Activated CD8-positive, alpha-beta memory T cell treated with anti-CD3 and anti-CD28 coated beads, Interleukin-2, amount 10 ng/mL, durations not matched to agents 7 days and 5 days (primary cell): Measurements from ENCODE around the gene UNKL. TPM values are rescaled to one million over a fixed set of nuclear protein-coding genes. Genes with fewer than 3 reads are reported as not detected.

Source experiments
- ATAC-seq: fragments of 150-1000 bp; cut with Tn5 transposase; one replicate; pipeline ENCODE4 v1.10.0; 2021; ENCODE audit warnings: moderate library complexity
- CTCF ChIA-PET: fragments of 350-600 bp; sonication (Branson Sonifier 250); formaldehyde crosslinking; loops from one replicate; lab custom pipeline; 2021; ENCODE audit warnings: antibody characterized with exemption; lab: Charles Lee
- DNase-seq: peaks from one replicate; pipeline ENCODE4 v3.0.0-alpha.2; 2020
- H3K27ac Mint-ChIP-seq: one replicate; pipeline ENCODE4 v1.8.0; 2021; ENCODE audit warnings: mild to moderate bottlenecking, mixed read lengths
- H3K27me3 Mint-ChIP-seq: one replicate; pipeline ENCODE4 v1.8.0; 2021; ENCODE audit warnings: mixed read lengths
- H3K36me3 Mint-ChIP-seq: one replicate; pipeline ENCODE4 v1.8.0; 2021; ENCODE audit warnings: mild to moderate bottlenecking, mixed read lengths
- H3K4me1 Mint-ChIP-seq: one replicate; pipeline ENCODE4 v1.8.0; 2021; ENCODE audit warnings: mixed read lengths
- H3K4me3 Mint-ChIP-seq: one replicate; pipeline ENCODE4 v1.8.0; 2021; ENCODE audit warnings: mild to moderate bottlenecking, moderate library complexity, mixed read lengths
- H3K9me3 Mint-ChIP-seq: one replicate; pipeline ENCODE4 v1.8.0; 2022; ENCODE audit warnings: low read depth, mixed read lengths
- total RNA-seq, 2 experiments: library from RNA; stranded (reverse); gene quantifications; one replicate each; pipeline ENCODE4 v1.2.3, GENCODE V29; 2021

UNKL gene
- total RNA-seq, 2 experiments from 2014 or later: 30.1 to 43.0 TPM

DNA sequence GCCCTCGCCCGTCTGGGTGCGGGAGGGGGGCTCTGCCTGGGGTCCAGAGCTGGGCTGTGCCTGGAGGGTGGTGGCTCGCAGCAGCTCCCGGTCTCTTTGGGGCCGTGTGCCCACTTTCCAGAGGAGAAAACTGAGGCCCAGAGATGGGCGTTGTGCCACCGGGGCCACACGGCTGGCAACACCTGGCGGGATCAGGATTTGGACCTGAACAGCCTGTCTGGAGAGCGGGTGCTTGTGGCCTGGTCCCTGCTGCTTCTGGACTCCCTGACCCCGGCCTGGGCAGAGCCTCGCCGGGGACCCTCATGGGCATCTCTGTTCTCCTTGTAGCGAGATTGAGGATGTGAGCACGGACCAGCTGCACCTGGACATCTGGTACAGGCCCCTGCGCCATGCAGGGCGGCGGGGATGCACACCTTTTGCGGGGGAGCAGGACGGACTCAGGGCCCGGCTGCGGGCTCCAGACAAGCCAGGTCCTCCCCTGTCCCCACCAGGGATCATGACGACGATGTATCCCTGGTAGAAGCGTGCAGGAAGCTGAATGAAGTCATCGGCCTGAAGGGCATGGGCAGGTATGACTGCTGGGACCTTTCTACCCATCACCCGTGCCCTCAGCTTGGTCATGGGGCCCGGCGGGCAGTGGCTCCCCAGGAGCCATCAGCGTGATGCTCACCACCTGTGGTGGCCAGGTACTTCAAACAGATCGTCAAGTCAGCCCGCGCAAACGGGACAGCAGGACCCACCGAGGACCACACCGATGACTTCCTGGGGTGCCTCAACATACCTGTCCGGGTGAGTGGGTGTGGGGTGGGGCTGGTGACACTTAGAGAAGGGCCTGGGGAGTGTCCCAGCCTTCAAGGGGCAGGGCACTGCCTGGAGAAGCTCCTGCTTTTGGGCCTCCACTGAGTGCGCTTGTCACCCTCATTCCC is 72.7 kb downstream of the UNKL start:
- Mint-ChIP-seq H3K27me3 (no peaks in the 10 kb centered on the region), H3K4me3 (peak overlapping the region; percentile 64), H3K27ac (no peak overlapping the region), H3K9me3 (no peaks in the 10 kb centered on the region), H3K36me3 (no peaks in the 10 kb centered on the region), H3K4me1 (peaks cover 19% of the 10 kb centered on the region)
- DNase-seq: no peak
- CTCF ChIA-PET: interaction anchor here (0.8 to 2.0 kb wide), 5 partner anchors 9 to 121 kb away, joined by 3 to 5 read pairs (median 4); no protein-coding TSS in a partner anchor
- no peak for ATAC-seq

DNA sequence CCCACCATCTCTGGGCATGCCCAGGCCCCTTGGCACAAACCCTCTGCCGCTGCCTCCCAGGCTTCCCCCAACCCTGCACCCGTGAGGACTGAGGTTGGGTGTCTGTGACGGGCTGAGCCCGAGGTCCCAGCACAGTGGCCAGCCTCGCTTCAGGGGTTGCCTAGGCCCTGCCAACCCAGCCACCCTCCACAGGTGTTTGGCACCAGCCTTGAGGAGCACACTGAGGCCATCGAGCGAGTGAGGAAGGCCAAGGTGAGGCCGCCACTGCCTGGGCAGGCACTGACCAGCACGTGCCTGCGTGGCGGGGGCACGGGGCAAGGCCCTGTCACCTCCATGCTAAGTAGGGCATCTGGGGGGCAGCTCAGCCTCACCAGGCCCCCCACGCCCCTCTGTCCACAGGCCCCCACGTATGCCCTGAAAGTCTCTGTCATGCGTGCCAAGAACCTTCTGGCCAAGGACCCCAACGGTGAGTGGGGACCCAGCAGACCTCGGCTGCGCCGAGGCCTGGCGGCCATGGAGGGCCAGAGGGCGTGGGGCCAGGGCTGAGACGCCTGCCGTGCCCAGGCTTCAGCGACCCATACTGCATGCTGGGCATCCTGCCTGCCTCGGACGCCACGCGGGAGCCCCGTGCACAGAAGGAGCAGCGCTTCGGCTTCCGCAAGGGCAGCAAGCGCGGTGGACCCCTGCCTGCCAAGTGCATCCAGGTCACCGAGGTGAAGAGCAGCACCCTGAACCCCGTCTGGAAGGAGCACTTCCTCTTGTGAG is 73.6 kb downstream of the UNKL start:
- DNase-seq: no peak
- no peaks in the 10 kb centered on the region for H3K9me3 Mint-ChIP-seq
- H3K27ac Mint-ChIP-seq: no peak overlapping the region
- H3K4me1 Mint-ChIP-seq: peaks cover 19% of the 10 kb centered on the region
- H3K27me3 Mint-ChIP-seq: peaks cover 3% of the 10 kb centered on the region
- H3K36me3 Mint-ChIP-seq: no peaks in the 10 kb centered on the region
- CTCF ChIA-PET: interaction anchor here (1.0 kb wide), 1 partner anchor 8 kb away, joined by 3 read pairs; no protein-coding TSS in a partner anchor
- no peak overlapping the region for H3K4me3 Mint-ChIP-seq
- ATAC-seq: no peak

DNA sequence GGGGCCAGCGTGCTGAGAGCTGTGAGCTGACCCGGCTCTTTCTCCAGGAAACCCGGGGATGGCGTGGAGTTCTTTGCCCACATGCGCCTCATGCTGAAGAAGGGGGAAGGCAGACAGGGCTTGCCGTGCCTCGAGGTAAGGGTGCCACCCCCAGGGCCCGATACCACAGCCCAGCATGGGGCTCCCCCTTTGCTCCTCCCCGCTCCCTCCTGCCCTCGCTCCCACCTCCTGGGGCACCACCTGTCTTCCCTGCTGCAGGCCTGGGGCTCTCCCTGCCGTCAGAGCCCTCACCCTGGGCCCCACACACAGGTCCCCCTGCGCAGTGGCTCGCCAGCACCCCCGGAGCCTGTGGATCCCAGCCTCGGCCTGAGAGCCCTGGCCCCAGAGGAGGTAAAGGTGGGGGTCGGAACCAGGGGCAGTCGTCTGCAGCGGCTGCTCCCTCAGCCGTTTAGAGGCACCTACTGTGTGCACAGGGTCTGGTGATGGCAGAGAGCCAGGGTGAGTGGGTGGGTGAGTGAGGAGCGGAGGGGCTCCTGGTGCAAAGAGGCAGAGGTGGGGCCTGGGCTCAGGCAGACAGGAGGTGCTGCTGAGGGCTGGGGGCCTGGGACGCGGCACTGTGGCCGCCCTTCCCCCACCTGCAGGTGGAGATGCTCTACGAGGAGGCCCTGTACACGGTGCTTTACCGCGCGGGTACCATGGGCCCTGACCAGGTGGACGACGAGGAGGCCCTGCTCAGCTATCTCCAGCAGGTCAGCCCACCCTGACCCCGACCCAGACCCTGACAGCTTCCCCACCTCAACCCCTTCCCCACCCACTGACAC is 75.4 kb downstream of the UNKL start:
- ATAC-seq (no peak), DNase-seq (no peak)
- H3K27me3 Mint-ChIP-seq: peaks cover 19% of the 10 kb centered on the region
- H3K36me3 Mint-ChIP-seq: no peaks in the 10 kb centered on the region
- H3K4me1 Mint-ChIP-seq: peaks cover 19% of the 10 kb centered on the region
- CTCF ChIA-PET: no interaction called here
- H3K4me3 Mint-ChIP-seq: no peak overlapping the region
- H3K27ac Mint-ChIP-seq: no peak overlapping the region
- H3K9me3 Mint-ChIP-seq: no peaks in the 10 kb centered on the region

DNA sequence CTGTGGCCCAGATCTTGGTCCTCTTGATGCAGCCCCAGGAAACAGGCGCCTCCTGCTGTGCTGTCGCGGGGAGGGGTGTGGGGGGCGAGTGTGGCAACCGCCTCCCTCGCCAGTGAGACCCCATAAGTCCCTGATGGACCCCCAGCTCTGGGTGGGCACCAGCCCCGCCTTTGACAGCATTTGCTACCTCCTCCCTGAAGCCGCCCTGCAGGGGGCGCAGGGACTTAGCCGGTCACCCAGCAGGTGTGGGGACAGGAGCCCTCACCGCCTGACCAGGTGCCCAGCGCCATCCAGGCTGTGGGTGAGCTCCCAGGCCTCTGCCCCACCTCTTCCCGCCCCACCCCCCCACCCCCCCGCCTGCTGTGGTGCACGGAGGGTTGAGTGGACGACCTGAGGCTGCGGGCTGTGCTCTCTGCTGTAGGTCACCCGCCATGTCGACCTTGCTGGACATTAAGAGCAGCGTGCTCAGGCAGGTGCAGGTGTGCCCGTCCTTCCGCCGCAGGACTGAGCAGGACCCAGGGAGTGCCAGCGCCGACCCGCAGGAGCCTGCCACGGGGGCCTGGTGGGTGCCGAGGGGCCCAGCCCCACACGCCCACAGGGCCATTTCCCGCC is 76.3 kb downstream of the UNKL start:
- H3K36me3 Mint-ChIP-seq: no peaks in the 10 kb centered on the region
- CTCF ChIA-PET: interaction anchor here (1.2 kb wide), 1 partner anchor 39 kb away, joined by 3 read pairs; no protein-coding TSS in a partner anchor
- H3K4me3 Mint-ChIP-seq: no peak overlapping the region
- H3K9me3 Mint-ChIP-seq: no peaks in the 10 kb centered on the region
- DNase-seq (no peak), ATAC-seq (no peak)
- H3K27ac Mint-ChIP-seq: no peak overlapping the region
- H3K4me1 Mint-ChIP-seq: peaks cover 15% of the 10 kb centered on the region
- H3K27me3 Mint-ChIP-seq: peaks cover 19% of the 10 kb centered on the region

DNA sequence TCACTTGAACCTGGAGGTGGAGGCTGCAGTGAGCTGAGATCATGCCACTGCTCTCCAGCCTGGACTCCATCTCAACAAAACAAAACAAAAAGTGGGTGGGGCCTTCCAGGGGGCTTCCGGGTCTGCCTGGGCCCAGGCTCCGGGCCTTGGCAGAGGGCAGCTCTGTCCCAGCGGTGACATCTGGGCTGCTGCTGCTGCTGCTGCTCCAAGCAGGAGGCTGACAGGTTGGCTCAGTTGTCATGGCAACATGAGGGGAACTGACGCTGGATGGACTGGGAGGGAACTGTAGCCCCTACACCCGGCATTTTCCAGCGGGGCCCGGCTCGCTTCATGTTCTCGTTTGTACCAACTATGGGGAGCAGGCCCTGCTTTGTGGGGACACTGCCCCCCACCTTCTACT is 77.0 kb downstream of the UNKL start:
- peaks cover 11% of the 10 kb centered on the region for H3K4me1 Mint-ChIP-seq
- H3K9me3 Mint-ChIP-seq: no peaks in the 10 kb centered on the region
- ATAC-seq (no peak), DNase-seq (no peak)
- no peak overlapping the region for H3K27ac Mint-ChIP-seq
- CTCF ChIA-PET: interaction anchor here (1.2 kb wide), 1 partner anchor 38 kb away, joined by 3 read pairs; no protein-coding TSS in a partner anchor
- peaks cover 22% of the 10 kb centered on the region for H3K27me3 Mint-ChIP-seq
- H3K4me3 Mint-ChIP-seq: no peak overlapping the region
- no peaks in the 10 kb centered on the region for H3K36me3 Mint-ChIP-seq

DNA sequence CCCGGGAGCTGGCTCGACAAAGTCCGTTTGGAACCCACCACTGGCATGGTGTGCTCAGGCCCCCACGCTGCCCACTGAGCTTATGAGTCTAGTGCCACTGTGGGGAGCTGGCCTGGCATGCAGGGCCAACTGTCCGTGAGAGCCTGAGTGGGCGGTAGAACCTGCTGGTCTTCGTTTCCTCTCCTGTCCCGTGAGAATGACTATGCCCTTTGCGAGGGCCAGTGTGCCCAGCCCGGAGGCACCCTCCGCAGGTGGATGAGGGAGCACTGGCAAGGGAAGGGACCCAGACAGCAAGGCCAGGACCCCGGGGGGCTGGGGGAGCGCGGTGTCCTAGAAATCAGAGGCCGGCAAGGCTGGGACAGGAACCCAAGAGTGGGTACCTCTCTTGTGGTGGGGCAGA is 77.9 kb downstream of the UNKL start:
- peaks cover 9% of the 10 kb centered on the region for H3K4me1 Mint-ChIP-seq
- no peak overlapping the region for H3K27ac Mint-ChIP-seq
- CTCF ChIA-PET: interaction anchor here (1.0 to 1.1 kb wide), 2 partner anchors 13 to 27 kb away, joined by 4 read pairs; no protein-coding TSS in a partner anchor
- H3K27me3 Mint-ChIP-seq: peaks cover 30% of the 10 kb centered on the region
- H3K36me3 Mint-ChIP-seq: no peaks in the 10 kb centered on the region
- ATAC-seq: no peak
- H3K4me3 Mint-ChIP-seq: no peak overlapping the region
- no peaks in the 10 kb centered on the region for H3K9me3 Mint-ChIP-seq
- no peak for DNase-seq

GRCh38 chr16:1335996-1336395 is 78.5 kb downstream of the UNKL start:
- Mint-ChIP-seq H3K9me3 (no peaks in the 10 kb centered on the region), H3K4me3 (no peak overlapping the region), H3K36me3 (no peaks in the 10 kb centered on the region), H3K27ac (no peak overlapping the region), H3K4me1 (peaks cover 14% of the 10 kb centered on the region), H3K27me3 (peaks cover 35% of the 10 kb centered on the region)
- ATAC-seq: no peak
- CTCF ChIA-PET: interaction anchor here (1.0 to 1.1 kb wide), 2 partner anchors 14 to 28 kb away, joined by 4 read pairs; no protein-coding TSS in a partner anchor
- DNase-seq: no peak

DNA sequence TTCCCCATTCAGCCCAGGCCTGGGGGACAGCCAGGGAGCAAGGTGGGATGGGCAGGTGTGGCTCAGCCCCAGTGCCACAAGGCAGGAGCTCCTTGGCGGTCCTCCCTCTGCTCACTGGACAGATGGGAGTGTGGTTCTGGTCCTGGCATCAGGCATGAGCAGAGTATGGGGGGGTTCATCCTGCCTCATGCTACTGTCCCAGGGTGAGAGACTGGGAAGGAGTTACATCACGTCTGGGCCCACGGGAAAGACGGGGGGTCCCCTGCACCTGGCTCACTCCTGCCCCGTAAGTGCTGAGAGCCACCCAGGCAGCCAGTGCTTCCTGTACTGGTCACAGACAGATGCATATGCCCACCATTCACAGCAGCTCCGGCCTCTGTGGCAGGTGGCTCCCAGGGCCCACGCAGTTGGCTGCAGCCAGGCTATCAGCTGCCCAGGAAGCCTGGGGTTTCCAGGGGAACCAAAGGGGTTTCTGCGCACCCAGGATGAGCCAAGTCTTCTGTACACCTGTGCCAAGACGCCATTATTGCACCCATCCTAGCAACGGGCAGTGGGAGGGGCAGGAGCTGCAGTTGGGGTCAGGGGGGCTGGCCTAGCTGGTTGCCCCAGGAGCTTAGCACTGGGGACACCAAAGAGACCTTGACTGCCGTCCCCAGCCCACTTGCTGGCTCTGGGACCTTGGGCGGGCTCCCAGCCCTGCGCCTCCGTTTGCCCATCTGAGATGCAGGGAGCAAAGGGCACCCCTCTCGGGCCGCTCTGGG is 79.1 kb downstream of the UNKL start:
- CTCF ChIA-PET: interaction anchor here (1.2 kb wide), 1 partner anchor 28 kb away, joined by 3 read pairs; no protein-coding TSS in a partner anchor
- Mint-ChIP-seq H3K27me3 (peaks cover 35% of the 10 kb centered on the region), H3K27ac (no peak overlapping the region), H3K4me3 (no peak overlapping the region), H3K9me3 (no peaks in the 10 kb centered on the region), H3K36me3 (no peaks in the 10 kb centered on the region), H3K4me1 (peaks cover 14% of the 10 kb centered on the region)
- DNase-seq (no peak), ATAC-seq (no peak)

GRCh38 chr16:1334739-1335138 is 79.8 kb downstream of the UNKL start:
- H3K9me3 Mint-ChIP-seq: no peaks in the 10 kb centered on the region
- H3K27ac Mint-ChIP-seq: no peak overlapping the region
- no peaks in the 10 kb centered on the region for H3K36me3 Mint-ChIP-seq
- CTCF ChIA-PET: interaction anchor here (1.2 kb wide), 1 partner anchor 29 kb away, joined by 3 read pairs; no protein-coding TSS in a partner anchor
- no peak overlapping the region for H3K4me3 Mint-ChIP-seq
- H3K4me1 Mint-ChIP-seq: peaks cover 14% of the 10 kb centered on the region
- peaks cover 35% of the 10 kb centered on the region for H3K27me3 Mint-ChIP-seq
- ATAC-seq (no peak), DNase-seq (no peak)

- no peaks in the 10 kb centered on the region for H3K36me3 Mint-ChIP-seq
- DNase-seq: no peak
- no peak overlapping the region for H3K4me3 Mint-ChIP-seq
- peaks cover 35% of the 10 kb centered on the region for H3K27me3 Mint-ChIP-seq
- no peak overlapping the region for H3K27ac Mint-ChIP-seq
- CTCF ChIA-PET: interaction anchor here (1.2 kb wide), 1 partner anchor 30 kb away, joined by 3 read pairs; no protein-coding TSS in a partner anchor
- no peaks in the 10 kb centered on the region for H3K9me3 Mint-ChIP-seq
- peaks cover 14% of the 10 kb centered on the region for H3K4me1 Mint-ChIP-seq
- ATAC-seq: no peak
These were observed 80.4 kb downstream of the UNKL start for GRCh38 chr16:1333854-1334700.
